ENCODE results near the gene TCERG1L. TPM values are rescaled to one million over a fixed set of nuclear protein-coding genes. Genes with fewer than 3 reads are reported as not detected.
A peak's percentile ranks its signal among the peaks of the same experiment; 100 is the strongest.

TCERG1L gene
- not detected for polyA plus RNA-seq (2013)

- Histone ChIP-seq H3K27me3 (replicated peaks in 2 of 5; ENCODE audit: control insufficient read depth in 4 of 5, insufficient read depth in 5 of 5, low read length in 4 of 5) (peaks cover 14 to 88% (median 35%) of the 10 kb centered on the region in 5 experiments), H3K4me3 (ENCODE audit: control insufficient read depth in 1 of 7, extremely low read depth in 1 of 7, insufficient read depth in 4 of 7, low read depth in 2 of 7, low read length in 6 of 7) (peak within 1 kb of the TSS in 4 of 7 experiments; percentile 3 to 53 (median 47)), H3K9me3 (ENCODE audit: control extremely low read depth in 1 of 5, control insufficient read depth in 4 of 5, insufficient read depth in 2 of 5, low read depth in 1 of 5, low read length in 4 of 5) (no peaks in the 10 kb centered on the region), H3K27ac (ENCODE audit: insufficient read depth in 1 of 2, low read depth in 1 of 2, low read length in 2 of 2, poor library complexity in 1 of 2, severe bottlenecking in 2 of 2) (no peak within 1 kb of the TSS), H3K4me1 (ENCODE audit: control extremely low read depth in 1 of 4, control insufficient read depth in 4 of 4, insufficient read depth in 4 of 4, low read length in 3 of 4) (peaks cover 0 to 12% (median 4%) of the 10 kb centered on the region in 4 experiments), H3K36me3 (ENCODE audit: control insufficient read depth in 4 of 4, insufficient read depth in 4 of 4, low read length in 3 of 4) (no peaks in the 10 kb centered on the region)
- 3% methylated on average over 44 of the region's 104 CpGs for WGBS (ENCODE audit: insufficient coverage)
- CTCF ChIA-PET: no interaction called here
- peak in 2 of 3 donors; percentile 12 to 24 for DNase-seq
- POLR2A ChIA-PET: no interaction called here
Measured at GRCh38 chr10:131311661-131312477, at the start of gene TCERG1L. TCERG1L (minus strand) TSS chr10:131311721; CDS start chr10:131311635, 86 bp downstream.

GRCh38 chr10:131358741-131359442, 47.4 kb upstream of the TCERG1L start:
- no peaks in the 10 kb centered on the region for H3K4me1 ChIP-seq (ENCODE audit: control extremely low read depth in 1 of 4, control insufficient read depth in 4 of 4, insufficient read depth in 4 of 4, low read length in 3 of 4)
- H3K36me3 ChIP-seq (ENCODE audit: control insufficient read depth in 4 of 4, insufficient read depth in 4 of 4, low read length in 3 of 4): no peaks in the 10 kb centered on the region
- H3K9me3 ChIP-seq (ENCODE audit: control extremely low read depth in 1 of 5, control insufficient read depth in 4 of 5, insufficient read depth in 2 of 5, low read depth in 1 of 5, low read length in 4 of 5): no peaks in the 10 kb centered on the region
- POLR2A ChIA-PET: no interaction called here
- DNase-seq: no peak
- H3K27ac ChIP-seq (ENCODE audit: insufficient read depth in 1 of 2, low read depth in 1 of 2, low read length in 2 of 2, poor library complexity in 1 of 2, severe bottlenecking in 2 of 2): no peak overlapping the region
- WGBS (ENCODE audit: insufficient coverage): 62% methylated on average over 13 of the region's 13 CpGs
- H3K4me3 ChIP-seq (ENCODE audit: control insufficient read depth in 1 of 7, extremely low read depth in 1 of 7, insufficient read depth in 4 of 7, low read depth in 2 of 7, low read length in 6 of 7): no peak overlapping the region
- CTCF ChIA-PET: no interaction called here
- no peaks in the 10 kb centered on the region for H3K27me3 ChIP-seq (replicated peaks in 2 of 5; ENCODE audit: control insufficient read depth in 4 of 5, insufficient read depth in 5 of 5, low read length in 4 of 5)

GRCh38 chr10:131356442-131356841, 44.9 kb upstream of the TCERG1L start:
- CTCF ChIA-PET: no interaction called here
- H3K9me3 ChIP-seq (ENCODE audit: control extremely low read depth in 1 of 5, control insufficient read depth in 4 of 5, insufficient read depth in 2 of 5, low read depth in 1 of 5, low read length in 4 of 5): no peaks in the 10 kb centered on the region
- DNase-seq: no peak
- H3K36me3 ChIP-seq (ENCODE audit: control insufficient read depth in 4 of 4, insufficient read depth in 4 of 4, low read length in 3 of 4): no peaks in the 10 kb centered on the region
- H3K27me3 ChIP-seq (replicated peaks in 2 of 5; ENCODE audit: control insufficient read depth in 4 of 5, insufficient read depth in 5 of 5, low read length in 4 of 5): no peaks in the 10 kb centered on the region
- POLR2A ChIA-PET: no interaction called here
- H3K4me1 ChIP-seq (ENCODE audit: control extremely low read depth in 1 of 4, control insufficient read depth in 4 of 4, insufficient read depth in 4 of 4, low read length in 3 of 4): no peaks in the 10 kb centered on the region
- H3K4me3 ChIP-seq (ENCODE audit: control insufficient read depth in 1 of 7, extremely low read depth in 1 of 7, insufficient read depth in 4 of 7, low read depth in 2 of 7, low read length in 6 of 7): no peak overlapping the region
- no peak overlapping the region for H3K27ac ChIP-seq (ENCODE audit: insufficient read depth in 1 of 2, low read depth in 1 of 2, low read length in 2 of 2, poor library complexity in 1 of 2, severe bottlenecking in 2 of 2)
- WGBS (ENCODE audit: insufficient coverage): 95% methylated on average over 6 of the region's 7 CpGs

GRCh38 chr10:131355881-131356280, 44.4 kb upstream of the TCERG1L start:
- CTCF ChIA-PET: no interaction called here
- POLR2A ChIA-PET: no interaction called here
- H3K27ac ChIP-seq (ENCODE audit: insufficient read depth in 1 of 2, low read depth in 1 of 2, low read length in 2 of 2, poor library complexity in 1 of 2, severe bottlenecking in 2 of 2): no peak overlapping the region

GRCh38 chr10:131355056-131355455, 43.5 kb upstream of the TCERG1L start:
- ChIA-PET CTCF (no interaction called here), POLR2A (no interaction called here)
- Histone ChIP-seq H3K27ac (ENCODE audit: insufficient read depth in 1 of 2, low read depth in 1 of 2, low read length in 2 of 2, poor library complexity in 1 of 2, severe bottlenecking in 2 of 2) (no peak overlapping the region), H3K4me1 (ENCODE audit: control extremely low read depth in 1 of 4, control insufficient read depth in 4 of 4, insufficient read depth in 4 of 4, low read length in 3 of 4) (no peaks in the 10 kb centered on the region), H3K4me3 (ENCODE audit: control insufficient read depth in 1 of 7, extremely low read depth in 1 of 7, insufficient read depth in 4 of 7, low read depth in 2 of 7, low read length in 6 of 7) (no peak overlapping the region), H3K27me3 (replicated peaks in 2 of 5; ENCODE audit: control insufficient read depth in 4 of 5, insufficient read depth in 5 of 5, low read length in 4 of 5) (no peaks in the 10 kb centered on the region), H3K9me3 (ENCODE audit: control extremely low read depth in 1 of 5, control insufficient read depth in 4 of 5, insufficient read depth in 2 of 5, low read depth in 1 of 5, low read length in 4 of 5) (no peaks in the 10 kb centered on the region), H3K36me3 (ENCODE audit: control insufficient read depth in 4 of 4, insufficient read depth in 4 of 4, low read length in 3 of 4) (no peaks in the 10 kb centered on the region)
- no peak for DNase-seq
- 92% methylated on average over 8 of the region's 8 CpGs for WGBS (ENCODE audit: insufficient coverage)

More at GRCh38 chr10:131355881-131356280, 44.4 kb upstream of the TCERG1L start:
- DNase-seq: no peak
- Histone ChIP-seq H3K4me1 (ENCODE audit: control extremely low read depth in 1 of 4, control insufficient read depth in 4 of 4, insufficient read depth in 4 of 4, low read length in 3 of 4) (no peaks in the 10 kb centered on the region), H3K4me3 (ENCODE audit: control insufficient read depth in 1 of 7, extremely low read depth in 1 of 7, insufficient read depth in 4 of 7, low read depth in 2 of 7, low read length in 6 of 7) (no peak overlapping the region), H3K9me3 (ENCODE audit: control extremely low read depth in 1 of 5, control insufficient read depth in 4 of 5, insufficient read depth in 2 of 5, low read depth in 1 of 5, low read length in 4 of 5) (no peaks in the 10 kb centered on the region), H3K36me3 (ENCODE audit: control insufficient read depth in 4 of 4, insufficient read depth in 4 of 4, low read length in 3 of 4) (no peaks in the 10 kb centered on the region), H3K27me3 (replicated peaks in 2 of 5; ENCODE audit: control insufficient read depth in 4 of 5, insufficient read depth in 5 of 5, low read length in 4 of 5) (no peaks in the 10 kb centered on the region)
- 87% methylated on average over 4 of the region's 4 CpGs for WGBS (ENCODE audit: insufficient coverage)

- Histone ChIP-seq H3K36me3 (ENCODE audit: control insufficient read depth in 4 of 4, insufficient read depth in 4 of 4, low read length in 3 of 4) (no peaks in the 10 kb centered on the region), H3K27me3 (replicated peaks in 2 of 5; ENCODE audit: control insufficient read depth in 4 of 5, insufficient read depth in 5 of 5, low read length in 4 of 5) (no peaks in the 10 kb centered on the region), H3K9me3 (ENCODE audit: control extremely low read depth in 1 of 5, control insufficient read depth in 4 of 5, insufficient read depth in 2 of 5, low read depth in 1 of 5, low read length in 4 of 5) (no peaks in the 10 kb centered on the region), H3K4me3 (ENCODE audit: control insufficient read depth in 1 of 7, extremely low read depth in 1 of 7, insufficient read depth in 4 of 7, low read depth in 2 of 7, low read length in 6 of 7) (no peak overlapping the region), H3K4me1 (ENCODE audit: control extremely low read depth in 1 of 4, control insufficient read depth in 4 of 4, insufficient read depth in 4 of 4, low read length in 3 of 4) (no peaks in the 10 kb centered on the region), H3K27ac (ENCODE audit: insufficient read depth in 1 of 2, low read depth in 1 of 2, low read length in 2 of 2, poor library complexity in 1 of 2, severe bottlenecking in 2 of 2) (no peak overlapping the region)
- CTCF ChIA-PET: no interaction called here
- POLR2A ChIA-PET: no interaction called here
- 59% methylated on average over 9 of the region's 9 CpGs for WGBS (ENCODE audit: insufficient coverage)
- DNase-seq: peak in 2 of 3 donors; percentile 1
Measured at GRCh38 chr10:131354380-131354779, 42.9 kb upstream of the TCERG1L start.

GRCh38 chr10:131352765-131353290, 41.3 kb upstream of the TCERG1L start:
- ChIA-PET POLR2A (no interaction called here), CTCF (no interaction called here)
- no peak for DNase-seq
- H3K4me1 ChIP-seq (ENCODE audit: control extremely low read depth in 1 of 4, control insufficient read depth in 4 of 4, insufficient read depth in 4 of 4, low read length in 3 of 4): no peaks in the 10 kb centered on the region
- H3K27me3 ChIP-seq (replicated peaks in 2 of 5; ENCODE audit: control insufficient read depth in 4 of 5, insufficient read depth in 5 of 5, low read length in 4 of 5): no peaks in the 10 kb centered on the region
- H3K36me3 ChIP-seq (ENCODE audit: control insufficient read depth in 4 of 4, insufficient read depth in 4 of 4, low read length in 3 of 4): no peaks in the 10 kb centered on the region
- H3K27ac ChIP-seq (ENCODE audit: insufficient read depth in 1 of 2, low read depth in 1 of 2, low read length in 2 of 2, poor library complexity in 1 of 2, severe bottlenecking in 2 of 2): no peak overlapping the region
- H3K4me3 ChIP-seq (ENCODE audit: control insufficient read depth in 1 of 7, extremely low read depth in 1 of 7, insufficient read depth in 4 of 7, low read depth in 2 of 7, low read length in 6 of 7): no peak overlapping the region
- peaks cover 0 to 2% (median 0%) of the 10 kb centered on the region in 5 experiments for H3K9me3 ChIP-seq (ENCODE audit: control extremely low read depth in 1 of 5, control insufficient read depth in 4 of 5, insufficient read depth in 2 of 5, low read depth in 1 of 5, low read length in 4 of 5)
- WGBS (ENCODE audit: insufficient coverage): 77% methylated on average over 3 of the region's 7 CpGs
